ENCODE results near the gene BANP. TPM values are rescaled to one million over a fixed set of nuclear protein-coding genes. Genes with fewer than 3 reads are reported as not detected.
"Not testable (repeated sequence)": the region's sequence is repeated elsewhere in the genome, so short reads cannot be mapped to it uniquely, and the experiment has no call there.

BANP gene
- total and polyA plus RNA-seq, 2 experiments from 2014 or later: 22.8 to 23.8 TPM

DNA sequence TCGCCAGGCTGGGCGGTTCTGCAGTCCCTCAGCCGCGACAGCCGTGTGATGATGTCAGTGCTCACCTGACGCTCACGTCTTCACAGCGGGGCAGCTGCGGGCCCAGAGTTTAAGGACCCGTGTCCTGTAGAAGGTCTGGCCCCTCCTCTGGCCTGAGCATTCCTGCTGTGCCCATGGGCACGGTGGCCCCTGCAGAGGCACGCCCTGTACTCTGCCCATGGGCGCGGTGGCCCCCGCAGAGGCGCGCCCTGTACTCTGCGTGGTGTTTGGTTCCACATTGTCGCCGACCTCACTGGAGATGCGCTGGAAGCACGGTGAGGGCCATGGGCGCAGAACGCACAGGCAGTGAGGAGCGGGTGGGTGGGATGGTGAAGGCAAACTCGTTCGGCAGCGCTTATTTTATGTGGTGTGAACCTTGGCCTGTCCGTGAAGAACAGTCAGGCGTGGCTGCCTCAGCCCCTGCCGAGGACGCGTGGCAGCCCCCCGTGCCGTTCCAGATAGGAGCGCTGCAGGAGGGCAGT lies 122.0 kb downstream of the BANP start:
- H3K4me3 ChIP-seq: no peak overlapping the region
- H3K27ac ChIP-seq: no peak overlapping the region
- WGBS (ENCODE audit: low lambda C conversion rate, missing lambda C conversion rate): 93% methylated on average over 36 of the region's 36 CpGs
- no peaks in the 10 kb centered on the region for H3K79me2 ChIP-seq
- H3K4me2 ChIP-seq: no peak overlapping the region
- no peaks in the 10 kb centered on the region for H3K4me1 ChIP-seq (ENCODE audit: insufficient read depth)
- no peaks in the 10 kb centered on the region for H3K27me3 ChIP-seq
- H3K36me3 ChIP-seq (replicated peaks; ENCODE audit: insufficient read depth, low read depth): no peaks in the 10 kb centered on the region
- H3K9me3 ChIP-seq (ENCODE audit: low read depth): no peaks in the 10 kb centered on the region
- H2AFZ ChIP-seq: no peak overlapping the region
- H4K20me1 ChIP-seq (ENCODE audit: insufficient read depth, poor library complexity, severe bottlenecking): no peaks in the 10 kb centered on the region
- no peak for DNase-seq (ENCODE audit: low spot score)
- no peak for TF ChIP-seq EZH2 (IDR thresholded peaks at IDR 0.05; ENCODE audit: borderline replicate concordance)
- TF ChIP-seq, protein P1, sequence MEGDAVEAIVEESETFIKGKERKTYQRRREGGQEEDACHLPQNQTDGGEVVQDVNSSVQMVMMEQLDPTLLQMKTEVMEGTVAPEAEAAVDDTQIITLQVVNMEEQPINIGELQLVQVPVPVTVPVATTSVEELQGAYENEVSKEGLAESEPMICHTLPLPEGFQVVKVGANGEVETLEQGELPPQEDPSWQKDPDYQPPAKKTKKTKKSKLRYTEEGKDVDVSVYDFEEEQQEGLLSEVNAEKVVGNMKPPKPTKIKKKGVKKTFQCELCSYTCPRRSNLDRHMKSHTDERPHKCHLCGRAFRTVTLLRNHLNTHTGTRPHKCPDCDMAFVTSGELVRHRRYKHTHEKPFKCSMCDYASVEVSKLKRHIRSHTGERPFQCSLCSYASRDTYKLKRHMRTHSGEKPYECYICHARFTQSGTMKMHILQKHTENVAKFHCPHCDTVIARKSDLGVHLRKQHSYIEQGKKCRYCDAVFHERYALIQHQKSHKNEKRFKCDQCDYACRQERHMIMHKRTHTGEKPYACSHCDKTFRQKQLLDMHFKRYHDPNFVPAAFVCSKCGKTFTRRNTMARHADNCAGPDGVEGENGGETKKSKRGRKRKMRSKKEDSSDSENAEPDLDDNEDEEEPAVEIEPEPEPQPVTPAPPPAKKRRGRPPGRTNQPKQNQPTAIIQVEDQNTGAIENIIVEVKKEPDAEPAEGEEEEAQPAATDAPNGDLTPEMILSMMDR (IDR thresholded peaks at IDR 0.05; ENCODE audit: poor library complexity): no peak
- TF ChIP-seq EZH2phosphoT487 (IDR thresholded peaks at IDR 0.05; ENCODE audit: low read depth, severe bottlenecking, unreplicated experiment): no peak
- no peaks in the 10 kb centered on the region for H3K9me2 ChIP-seq (replicated peaks; ENCODE audit: insufficient read depth)

- TF ChIP-seq EZH2 (IDR thresholded peaks at IDR 0.05; ENCODE audit: borderline replicate concordance) (no peak), EZH2phosphoT487 (IDR thresholded peaks at IDR 0.05; ENCODE audit: low read depth, severe bottlenecking, unreplicated experiment) (no peak)
- TF ChIP-seq, protein P1 (IDR thresholded peaks at IDR 0.05; ENCODE audit: poor library complexity): no peak
- Histone ChIP-seq H3K4me1 (ENCODE audit: insufficient read depth) (no peaks in the 10 kb centered on the region), H3K27ac (no peak overlapping the region), H4K20me1 (ENCODE audit: insufficient read depth, poor library complexity, severe bottlenecking) (no peaks in the 10 kb centered on the region), H3K9me2 (replicated peaks; ENCODE audit: insufficient read depth) (no peaks in the 10 kb centered on the region), H3K4me2 (no peak overlapping the region), H3K36me3 (replicated peaks; ENCODE audit: insufficient read depth, low read depth) (no peaks in the 10 kb centered on the region), H3K27me3 (no peaks in the 10 kb centered on the region), H2AFZ (no peak overlapping the region), H3K4me3 (no peak overlapping the region), H3K79me2 (no peaks in the 10 kb centered on the region), H3K9me3 (ENCODE audit: low read depth) (no peaks in the 10 kb centered on the region)
- WGBS (ENCODE audit: low lambda C conversion rate, missing lambda C conversion rate): 91% methylated on average over 6 of the region's 6 CpGs
- no peak for DNase-seq (ENCODE audit: low spot score)
These were observed 122.8 kb downstream of the BANP start for GRCh38 chr16:88074041-88074440.

DNA sequence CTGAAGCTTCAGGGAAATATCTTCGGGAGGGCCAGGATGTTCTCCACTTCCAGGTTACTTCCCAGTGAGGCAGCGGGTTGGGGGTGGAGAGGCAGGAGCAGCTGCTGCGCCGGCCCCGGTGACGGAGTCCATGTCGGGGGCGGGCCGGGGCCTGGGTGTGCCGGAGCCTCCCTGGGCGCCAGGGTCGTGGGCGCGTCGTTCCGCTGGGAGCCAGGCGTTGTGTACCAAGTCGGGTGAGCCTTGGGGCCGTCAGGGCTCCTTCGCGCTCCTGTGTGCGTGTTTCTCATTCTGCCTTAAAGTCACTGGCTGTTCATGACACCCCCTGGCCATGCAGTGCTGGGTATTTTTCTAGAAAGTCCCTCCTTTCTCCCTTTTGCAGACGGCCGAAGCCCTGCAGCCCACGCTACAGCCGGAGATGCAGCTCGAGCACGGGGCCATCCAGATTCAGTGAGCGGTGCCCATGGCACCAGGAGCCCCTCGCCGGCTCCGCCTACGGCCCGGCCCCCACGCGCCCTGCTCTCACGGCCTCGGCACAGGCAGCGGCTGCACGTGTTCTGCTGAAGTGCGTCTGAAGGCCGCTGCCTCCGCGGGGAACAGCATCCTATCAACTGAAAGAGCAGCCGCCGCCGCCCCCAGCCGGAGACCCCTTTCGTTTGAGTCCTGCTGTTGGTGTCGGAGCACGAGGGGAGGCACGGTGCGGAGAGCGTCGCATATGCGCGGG lies 125.1 kb downstream of the BANP start:
- no peak overlapping the region for H3K4me3 ChIP-seq
- no peaks in the 10 kb centered on the region for H3K9me2 ChIP-seq (replicated peaks; ENCODE audit: insufficient read depth)
- H2AFZ ChIP-seq: no peak overlapping the region
- H3K79me2 ChIP-seq: no peaks in the 10 kb centered on the region
- no peaks in the 10 kb centered on the region for H4K20me1 ChIP-seq (ENCODE audit: insufficient read depth, poor library complexity, severe bottlenecking)
- WGBS (ENCODE audit: low lambda C conversion rate, missing lambda C conversion rate): 96% methylated on average over 40 of the region's 57 CpGs
- no peaks in the 10 kb centered on the region for H3K9me3 ChIP-seq (ENCODE audit: low read depth)
- H3K36me3 ChIP-seq (replicated peaks; ENCODE audit: insufficient read depth, low read depth): no peaks in the 10 kb centered on the region
- no peak overlapping the region for H3K27ac ChIP-seq
- H3K4me2 ChIP-seq: no peak overlapping the region
- TF ChIP-seq EZH2phosphoT487 (IDR thresholded peaks at IDR 0.05; ENCODE audit: low read depth, severe bottlenecking, unreplicated experiment) (no peak), EZH2 (IDR thresholded peaks at IDR 0.05; ENCODE audit: borderline replicate concordance) (no peak)
- TF ChIP-seq, protein P1 (IDR thresholded peaks at IDR 0.05; ENCODE audit: poor library complexity): no peak
- DNase-seq (ENCODE audit: low spot score): no peak
- H3K27me3 ChIP-seq: no peaks in the 10 kb centered on the region
- no peaks in the 10 kb centered on the region for H3K4me1 ChIP-seq (ENCODE audit: insufficient read depth)

DNA sequence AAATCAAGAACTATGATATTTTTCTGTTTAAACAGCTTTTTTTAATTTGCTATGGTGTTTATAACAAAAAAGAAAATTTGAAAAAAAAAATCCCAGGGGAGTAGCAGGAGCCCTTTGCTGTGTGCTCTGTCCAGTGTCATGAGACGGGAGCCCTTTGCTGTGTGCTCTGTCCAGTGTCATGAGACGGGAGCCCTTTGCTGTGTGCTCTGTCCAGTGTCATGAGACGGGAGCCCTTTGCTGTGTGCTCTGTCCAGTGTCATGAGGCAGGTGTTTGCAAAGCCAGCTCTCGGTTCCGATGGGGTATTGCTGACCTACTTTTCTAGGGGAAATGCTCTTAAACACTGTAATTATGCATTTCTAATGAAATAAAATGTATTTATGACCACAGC lies 125.7 kb downstream of the BANP start:
- H3K9me3 ChIP-seq (ENCODE audit: low read depth); H3K9me2 ChIP-seq (replicated peaks; ENCODE audit: insufficient read depth); H3K4me3 ChIP-seq; H2AFZ ChIP-seq; H3K4me1 ChIP-seq (ENCODE audit: insufficient read depth); H3K4me2 ChIP-seq; H4K20me1 ChIP-seq (ENCODE audit: insufficient read depth, poor library complexity, severe bottlenecking); H3K27ac ChIP-seq; H3K36me3 ChIP-seq (replicated peaks; ENCODE audit: insufficient read depth, low read depth); DNase-seq (ENCODE audit: low spot score); H3K79me2 ChIP-seq; H3K27me3 ChIP-seq: not testable (repeated sequence)
- 82% methylated on average over 5 of the region's 5 CpGs for WGBS (ENCODE audit: low lambda C conversion rate, missing lambda C conversion rate)
